Upper lobe of right lung (tissue), 1 donor: Measurements from ENCODE around the gene JAGN1. TPM values are rescaled to one million over a fixed set of nuclear protein-coding genes. Genes with fewer than 3 reads are reported as not detected.
A peak's percentile ranks its signal among the peaks of the same experiment; 100 is the strongest.
"Not testable (repeated sequence)": the region's sequence is repeated elsewhere in the genome, so short reads cannot be mapped to it uniquely, and the experiment has no call there.

Source experiments
- ATAC-seq: fragments of 200-7000 bp; cut with Tn5 transposase; one replicate; pipeline ENCODE4 v1.9.1; 2020; ENCODE audit warnings: mild to moderate bottlenecking, moderate library complexity
- DNase-seq: peaks from one replicate; pipeline ENCODE4 v3.0.0-alpha.2; 2020
- H3K27ac ChIP-seq: fragments of 200-600 bp; one replicate; pipeline ENCODE4 v1.8.0; 2022
- H3K27me3 ChIP-seq: fragments of 200-600 bp; one replicate; pipeline ENCODE4 v1.8.0; 2022; ENCODE audit warnings: mild to moderate bottlenecking
- H3K36me3 ChIP-seq: fragments of 200-600 bp; one replicate; pipeline ENCODE4 v1.8.0; 2022
- H3K4me1 ChIP-seq: fragments of 200-600 bp; one replicate; pipeline ENCODE4 v1.8.0; 2022
- H3K4me3 ChIP-seq: fragments of 200-600 bp; one replicate; pipeline ENCODE4 v1.8.0; 2022; ENCODE audit warnings: mild to moderate bottlenecking
- H3K9me3 ChIP-seq: fragments of 200-600 bp; one replicate; pipeline ENCODE4 v1.8.0; 2022
- CTCF ChIP-seq: fragments of 200-600 bp; IDR thresholded peaks from one replicate; pipeline ENCODE4 v1.8.0; 2022; ENCODE audit warnings: antibody characterized with exemption
- intact Hi-C: fragments of 100-400 bp; cut with DNase I; formaldehyde crosslinking; loops from one replicate; pipeline ENCODE4 v1.11.0; 2022
- total RNA-seq: library from RNA; stranded (reverse); fragmentation: NEBNext Ultra II Directional; extraction: Animal tissue kit (Norgen Biotek cat#: 25700); gene quantifications from one replicate; pipeline ENCODE4 v1.2.1, GENCODE V29; 2021
- donor health status: DM: no; HTN: yes; CAD: no; lungs with severe emphysema.

Gene JAGN1
- total RNA-seq, 1 donor from 2014 or later, result 28.7 TPM

- intact Hi-C loops, H3K27me3 ChIP-seq, H3K4me3 ChIP-seq, H3K36me3 ChIP-seq, DNase-seq, ATAC-seq, H3K9me3 ChIP-seq, H3K27ac ChIP-seq: not testable (repeated sequence)
- peaks cover 18% of the 10 kb centered on the region for H3K4me1 ChIP-seq
- peak; percentile 66 for TF ChIP-seq CTCF
Observed at GRCh38 chr3:9848860-9849259, 41.5 kb upstream of the JAGN1 start.

GRCh38 chr3:9851383-9851782, 39.0 kb upstream of the JAGN1 start:
- ATAC-seq, DNase-seq, H3K27me3 ChIP-seq, H3K4me3 ChIP-seq, H3K27ac ChIP-seq, H3K36me3 ChIP-seq, H3K9me3 ChIP-seq, intact Hi-C loops: not testable (repeated sequence)
- peaks cover 12% of the 10 kb centered on the region for H3K4me1 ChIP-seq

GRCh38 chr3:9851926-9852325, 38.5 kb upstream of the JAGN1 start:
- H3K36me3 ChIP-seq, H3K9me3 ChIP-seq, H3K27ac ChIP-seq, intact Hi-C loops, DNase-seq, H3K27me3 ChIP-seq, ATAC-seq, H3K4me3 ChIP-seq: not testable (repeated sequence)
- H3K4me1 ChIP-seq, result peaks cover 12% of the 10 kb centered on the region

- H3K36me3 ChIP-seq, result no peaks in the 10 kb centered on the region
- intact Hi-C loops, result no loop called here
- no peak for ATAC-seq
- peaks cover 12% of the 10 kb centered on the region for H3K4me1 ChIP-seq
- no peaks in the 10 kb centered on the region for H3K9me3 ChIP-seq
- H3K27ac ChIP-seq, result no peak overlapping the region
- H3K4me3 ChIP-seq, result no peak overlapping the region
- no peak for DNase-seq
- TF ChIP-seq CTCF, result no peak
- H3K27me3 ChIP-seq, result no peaks in the 10 kb centered on the region
Observed at GRCh38 chr3:9852528-9852927, 37.9 kb upstream of the JAGN1 start.

GRCh38 chr3:9854291-9854940, 36.0 kb upstream of the JAGN1 start:
- H3K27ac ChIP-seq, H3K9me3 ChIP-seq, DNase-seq, intact Hi-C loops, H3K4me3 ChIP-seq, H3K27me3 ChIP-seq, H3K36me3 ChIP-seq: not testable (repeated sequence)
- peak; percentile 26 for ATAC-seq
- H3K4me1 ChIP-seq, result peaks cover 12% of the 10 kb centered on the region

- Histone ChIP-seq H3K9me3 (no peaks in the 10 kb centered on the region), H3K4me3 (no peak overlapping the region), H3K27me3 (no peaks in the 10 kb centered on the region), H3K27ac (no peak overlapping the region), H3K36me3 (no peaks in the 10 kb centered on the region), H3K4me1 (peaks cover 12% of the 10 kb centered on the region)
- TF ChIP-seq CTCF, result no peak
- intact Hi-C loops, result no loop called here
- no peak for ATAC-seq
- DNase-seq, result no peak
Observed at GRCh38 chr3:9855594-9855993, 34.8 kb upstream of the JAGN1 start.

GRCh38 chr3:9859530-9860025, 30.8 kb upstream of the JAGN1 start:
- Histone ChIP-seq H3K4me3 (no peak overlapping the region), H3K4me1 (peaks cover 19% of the 10 kb centered on the region), H3K9me3 (no peaks in the 10 kb centered on the region), H3K27ac (no peak overlapping the region), H3K27me3 (no peaks in the 10 kb centered on the region), H3K36me3 (no peaks in the 10 kb centered on the region)
- no peak for DNase-seq
- intact Hi-C loops, result no loop called here
- TF ChIP-seq CTCF, result no peak
- ATAC-seq, result no peak
